Measurements from ENCODE around the gene PGAM5.

Gene PGAM5

DNA sequence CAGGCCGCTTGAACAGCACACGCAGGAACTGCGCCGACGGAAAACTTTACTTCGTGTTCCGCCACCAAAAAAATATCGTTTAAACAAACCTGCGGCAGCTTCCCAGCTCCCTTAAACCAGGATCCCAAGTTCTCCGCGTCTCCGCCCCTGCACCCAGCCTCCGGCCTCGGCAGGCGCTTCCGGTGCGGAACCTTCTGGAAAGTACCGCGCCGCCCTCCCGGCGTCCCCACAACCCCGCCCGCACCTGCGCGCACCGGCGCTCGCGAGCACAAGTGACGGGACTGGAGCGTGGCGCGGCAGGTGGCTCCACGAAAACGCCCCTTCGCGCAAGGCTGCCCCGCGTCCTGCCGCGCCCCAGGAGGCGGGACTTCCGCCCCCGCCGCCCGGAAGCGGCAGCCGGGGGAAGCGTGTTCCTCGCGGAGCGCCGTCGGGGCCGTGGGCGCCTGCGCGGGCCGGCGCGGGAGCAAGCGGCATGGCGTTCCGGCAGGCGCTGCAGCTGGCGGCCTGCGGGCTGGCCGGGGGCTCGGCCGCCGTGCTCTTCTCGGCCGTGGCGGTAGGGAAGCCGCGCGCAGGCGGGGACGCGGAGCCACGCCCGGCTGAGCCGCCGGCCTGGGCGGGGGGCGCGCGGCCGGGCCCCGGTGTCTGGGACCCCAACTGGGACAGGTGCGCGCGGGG, at the start of gene PGAM5:
TSS of gene PGAM5 (plus strand) at position 438 of the 675 bp plus-strand sequence. CDS start at position 473, 35 bp downstream.
- peak; percentile 89 for DNase-seq (ENCODE audit: low spot score)

DNA sequence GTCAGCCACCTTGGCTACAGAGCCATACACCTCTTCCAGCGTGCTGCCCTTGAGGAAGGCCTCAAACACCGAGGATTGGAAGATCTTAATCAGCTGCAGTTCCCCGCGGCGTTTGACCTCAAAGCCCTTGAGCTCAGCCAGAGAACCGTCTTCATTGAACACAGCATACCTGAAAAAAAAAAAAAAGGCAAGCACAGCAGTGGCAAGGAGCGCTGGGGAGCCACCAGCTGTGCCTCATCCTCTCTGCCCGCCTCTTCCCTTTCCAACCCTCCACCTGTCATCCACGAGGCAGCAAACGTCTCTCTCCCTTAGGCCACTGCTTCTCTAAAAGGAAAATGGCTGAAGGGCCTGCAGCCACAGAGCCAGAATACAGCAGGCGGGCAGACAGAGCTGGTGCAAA, 49.6 kb upstream of the PGAM5 start:
- DNase-seq (ENCODE audit: low spot score) = no peak

DNA sequence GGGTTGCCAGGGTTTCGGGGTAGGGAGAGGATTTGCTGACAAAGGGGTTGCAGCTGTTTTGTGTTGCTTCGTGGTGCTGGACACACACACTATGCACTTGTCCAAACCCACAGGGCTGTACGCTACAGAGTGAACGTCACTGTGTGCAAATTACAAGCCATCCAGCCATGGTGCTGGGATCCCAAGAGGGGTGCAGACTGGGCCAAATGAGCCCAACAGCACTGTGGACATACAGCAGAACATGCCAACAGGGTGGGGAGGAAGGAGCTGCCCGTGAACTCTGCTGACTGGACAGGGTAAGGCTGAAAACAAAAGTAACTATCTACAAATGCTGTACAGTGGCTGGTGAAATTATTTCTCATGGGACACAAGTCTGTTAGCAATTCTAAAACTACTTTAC, 48.7 kb upstream of the PGAM5 start:
- DNase-seq (ENCODE audit: low spot score) = no peak

DNA sequence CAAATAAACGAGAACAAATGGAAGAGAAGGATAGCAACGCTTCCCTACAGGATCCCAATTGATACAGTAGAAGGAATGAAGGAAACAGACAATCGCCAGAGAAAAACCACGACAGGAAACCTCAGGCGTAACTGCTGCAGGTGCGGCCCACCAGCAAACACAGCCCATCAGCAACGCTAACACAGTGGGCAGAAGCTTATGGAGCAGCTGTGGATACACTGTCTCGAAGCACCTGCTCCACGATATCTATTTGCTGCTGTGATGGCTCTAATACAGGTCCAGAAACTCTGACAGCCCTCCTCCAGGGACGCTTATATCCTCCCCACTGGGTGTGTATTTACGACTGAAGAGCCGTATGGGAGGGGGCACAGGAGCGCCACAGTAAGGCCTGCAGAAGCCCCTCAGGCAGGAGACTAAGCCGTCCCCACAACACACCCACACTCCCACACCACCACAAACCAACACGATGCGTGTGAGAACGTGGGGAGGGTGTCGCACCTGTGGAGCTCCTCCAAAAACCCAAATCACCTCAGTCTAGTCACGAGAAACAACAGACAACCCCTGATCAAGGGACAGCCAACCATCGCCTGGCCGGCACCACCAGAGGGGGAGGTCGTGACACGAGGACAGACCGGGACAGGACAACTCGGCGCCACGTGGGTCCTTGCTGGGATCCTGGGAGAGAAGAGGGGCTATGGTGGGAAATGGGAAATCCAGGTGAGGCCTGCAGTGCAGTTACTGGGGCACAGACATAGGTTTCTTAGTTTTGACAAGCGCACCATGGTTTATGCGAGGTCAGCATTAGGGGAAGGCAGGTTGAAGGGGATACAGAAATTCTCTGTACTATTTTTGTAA, 47.5 kb upstream of the PGAM5 start:
- DNase-seq (ENCODE audit: low spot score) = no peak

DNA sequence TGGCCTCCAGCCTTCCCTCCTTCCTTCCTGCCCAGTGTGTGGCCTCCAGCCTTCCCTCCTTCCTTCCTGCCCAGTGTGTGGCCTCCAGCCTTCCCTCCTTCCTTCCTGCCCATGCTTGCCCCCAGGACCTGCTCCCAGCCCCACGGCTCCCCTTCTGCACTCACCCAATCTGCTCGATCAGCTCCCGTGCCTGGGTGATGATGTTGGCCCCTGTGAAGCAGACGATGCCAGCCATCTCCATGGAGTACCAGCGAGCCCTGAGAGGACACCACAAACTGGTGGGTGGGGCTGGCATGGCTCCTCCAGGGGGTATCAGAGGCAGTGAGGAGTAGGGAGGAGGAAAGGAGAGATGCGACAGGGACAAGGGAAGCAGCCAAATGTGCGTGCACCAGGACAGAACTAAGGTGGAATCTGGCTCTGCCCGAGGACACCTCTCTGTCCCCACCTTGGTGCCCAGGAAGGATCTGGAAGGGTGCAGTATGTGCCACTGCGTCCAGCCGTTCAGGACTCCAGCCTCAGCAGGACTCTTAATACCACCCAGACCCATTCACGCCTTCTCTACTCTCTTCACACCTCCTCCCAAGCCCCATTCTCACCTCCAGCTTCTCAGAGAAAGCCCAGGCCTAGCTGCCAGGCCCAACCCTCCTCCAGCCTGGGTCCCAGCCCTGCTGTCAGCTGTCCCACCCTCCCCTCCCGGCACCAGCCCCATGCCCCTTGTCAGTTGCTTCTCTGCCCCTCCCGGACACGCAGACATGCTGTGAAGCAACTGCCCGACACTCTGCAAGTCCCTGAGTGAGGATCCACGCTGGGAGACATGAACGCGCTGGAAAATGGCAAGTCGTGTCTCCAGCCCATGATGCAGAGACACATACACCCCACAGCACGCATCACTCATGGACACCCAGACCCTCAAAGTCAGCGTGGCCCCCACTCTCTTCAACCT, 46.2 kb upstream of the PGAM5 start:
- DNase-seq (ENCODE audit: low spot score) = no peak

DNA sequence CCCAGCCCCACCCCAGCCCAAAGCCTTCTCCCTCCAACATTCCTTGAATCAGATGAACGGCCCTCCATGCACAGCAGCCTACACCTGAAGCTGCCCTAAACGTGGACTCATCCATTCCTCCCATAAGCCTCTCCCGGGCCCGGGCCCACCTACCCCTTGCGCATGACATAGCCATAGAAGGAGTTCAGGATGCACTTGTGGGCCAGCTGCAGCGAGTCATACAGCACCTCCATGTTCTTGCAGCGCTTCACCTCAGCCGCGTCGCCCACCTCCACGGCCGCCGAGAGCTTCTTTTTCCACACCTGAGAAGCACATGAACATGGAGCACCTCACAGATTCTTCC, 45.5 kb upstream of the PGAM5 start:
- no peak for DNase-seq (ENCODE audit: low spot score)

DNA sequence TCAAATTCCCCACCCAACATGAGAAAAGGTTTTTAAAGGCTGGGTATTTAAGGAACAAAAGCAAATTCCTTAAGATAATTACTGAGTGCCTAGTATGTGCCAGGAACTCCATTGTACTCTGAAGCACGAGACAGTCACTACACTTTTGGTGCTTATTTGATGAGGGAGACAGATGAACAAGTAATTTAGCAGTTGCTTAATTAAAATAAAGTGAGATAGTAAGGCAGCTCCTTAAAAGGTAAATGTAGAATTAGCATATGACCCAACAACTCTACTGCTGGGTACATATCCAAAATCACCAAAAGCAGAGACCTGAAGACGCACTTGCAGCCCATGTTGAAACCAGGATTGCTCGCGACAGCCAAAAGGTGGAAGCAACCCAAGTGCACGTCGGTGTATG, 44.8 kb upstream of the PGAM5 start:
- no peak for DNase-seq (ENCODE audit: low spot score)

DNA sequence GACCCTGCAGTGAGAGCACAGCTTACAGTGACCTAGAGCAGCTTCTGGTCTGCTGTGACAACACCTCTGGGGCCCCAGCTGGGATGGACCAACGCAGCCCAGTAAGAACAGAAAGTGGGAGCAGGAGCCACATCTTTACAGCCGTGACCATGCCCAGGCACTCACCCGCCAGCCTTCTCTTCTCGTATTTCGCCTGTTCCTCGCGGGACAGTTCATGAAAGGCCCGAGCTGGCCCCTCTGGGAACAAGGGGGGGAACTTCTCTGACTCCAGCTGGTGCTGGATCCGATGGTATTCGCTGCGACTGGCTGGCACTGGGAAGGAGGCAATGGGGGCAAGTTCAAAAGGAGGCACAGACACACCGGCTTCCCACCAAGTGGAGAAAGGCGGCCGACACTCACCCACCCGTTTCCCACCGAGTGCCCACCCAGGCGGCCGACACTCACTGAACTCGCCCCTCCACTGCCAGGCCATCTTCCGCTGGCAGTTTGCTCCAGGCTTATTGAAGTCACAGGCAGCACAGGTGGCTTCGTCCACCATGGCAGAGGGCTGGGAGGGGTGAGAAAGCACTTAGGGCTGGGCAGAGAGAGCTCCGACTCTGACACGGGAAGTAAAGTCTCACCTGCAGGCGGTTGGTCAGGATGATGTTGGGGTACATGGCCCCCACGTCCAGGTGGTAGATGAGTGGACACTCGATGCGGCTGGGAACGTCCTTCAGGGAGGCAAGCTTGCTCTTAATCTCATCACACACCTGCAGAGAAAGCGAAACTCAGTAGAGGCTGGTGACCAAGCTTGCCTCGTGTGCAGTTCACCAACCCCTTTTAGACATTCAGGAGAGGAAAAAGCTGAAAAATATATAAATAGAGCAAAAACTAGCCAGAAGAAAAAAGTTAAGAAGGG, 42.2 kb upstream of the PGAM5 start:
- no peak for DNase-seq (ENCODE audit: low spot score)

DNA sequence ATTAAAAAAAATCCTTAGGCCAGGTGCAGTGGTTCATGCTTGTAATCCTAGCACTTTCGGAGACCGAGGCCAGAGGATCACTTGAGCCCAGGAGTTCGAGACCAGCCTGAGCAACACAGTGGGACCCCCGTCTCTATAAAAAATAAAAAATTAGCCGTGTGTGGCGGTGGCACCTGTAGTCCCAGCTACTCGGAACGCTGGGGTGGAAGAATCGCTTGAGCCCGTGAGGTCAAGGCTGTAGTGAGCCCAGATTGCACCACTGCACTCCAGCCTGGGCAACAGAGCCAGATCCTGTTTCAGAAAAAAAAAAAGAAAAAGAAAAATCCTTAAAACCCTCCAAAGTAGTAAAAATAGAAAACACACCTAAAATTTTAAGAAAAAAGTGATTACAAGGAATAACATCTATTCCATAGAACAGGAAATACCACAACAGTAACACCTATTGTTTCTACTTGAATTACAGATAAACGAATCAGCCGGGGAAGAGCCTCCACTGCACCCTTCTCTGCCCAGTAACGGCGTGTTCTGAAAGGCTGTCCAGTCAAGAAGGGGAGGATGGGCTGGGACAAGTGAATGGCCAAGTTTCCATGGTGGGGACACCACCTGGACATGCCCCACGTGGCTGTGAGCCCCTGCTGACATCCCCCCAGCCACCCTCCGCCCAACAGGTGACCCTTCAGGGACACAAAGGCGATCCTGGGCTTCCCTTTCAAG, 41.3 kb upstream of the PGAM5 start:
- DNase-seq (ENCODE audit: low spot score) = no peak

DNA sequence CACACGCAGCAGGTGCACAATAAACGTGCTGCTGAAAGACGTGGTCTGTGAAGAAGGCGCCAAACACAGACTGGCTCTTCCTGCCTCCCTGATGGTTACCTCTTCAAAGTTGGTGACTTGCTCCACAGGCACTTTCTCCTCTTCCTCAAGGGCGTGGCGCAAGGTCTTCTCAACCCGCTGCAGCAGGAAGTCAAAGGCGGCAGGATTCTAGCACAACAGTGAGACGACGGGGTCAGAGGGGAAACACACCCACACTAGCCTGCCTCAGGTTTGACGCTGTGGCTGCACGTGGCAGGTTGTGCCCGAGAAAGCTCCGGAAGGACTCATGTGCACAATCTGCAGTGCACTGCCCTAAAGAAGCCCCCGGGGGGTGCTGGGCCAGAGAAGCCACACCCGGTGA, 38.5 kb upstream of the PGAM5 start:
- no peak for DNase-seq (ENCODE audit: low spot score)

DNA sequence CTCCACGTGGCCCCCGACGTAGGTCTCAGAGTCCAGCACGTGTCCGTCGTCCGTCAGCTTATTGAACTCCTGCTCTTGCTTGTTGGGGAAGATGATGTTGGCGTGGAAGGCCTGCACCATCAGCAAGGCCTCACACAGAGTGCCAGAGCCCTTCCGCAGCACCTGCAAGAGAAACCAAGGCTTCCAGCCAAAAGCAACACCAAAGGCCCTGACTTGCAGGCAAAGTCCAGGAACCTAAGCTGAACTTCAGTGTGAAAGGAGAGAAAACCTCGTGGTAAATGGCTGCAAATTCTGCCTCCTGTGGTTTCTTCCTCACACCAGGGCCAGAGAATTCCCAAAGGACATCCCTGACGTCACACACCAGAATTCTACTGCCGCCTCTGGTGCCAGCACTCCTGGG, 38.0 kb upstream of the PGAM5 start:
- DNase-seq (ENCODE audit: low spot score) = no peak

DNA sequence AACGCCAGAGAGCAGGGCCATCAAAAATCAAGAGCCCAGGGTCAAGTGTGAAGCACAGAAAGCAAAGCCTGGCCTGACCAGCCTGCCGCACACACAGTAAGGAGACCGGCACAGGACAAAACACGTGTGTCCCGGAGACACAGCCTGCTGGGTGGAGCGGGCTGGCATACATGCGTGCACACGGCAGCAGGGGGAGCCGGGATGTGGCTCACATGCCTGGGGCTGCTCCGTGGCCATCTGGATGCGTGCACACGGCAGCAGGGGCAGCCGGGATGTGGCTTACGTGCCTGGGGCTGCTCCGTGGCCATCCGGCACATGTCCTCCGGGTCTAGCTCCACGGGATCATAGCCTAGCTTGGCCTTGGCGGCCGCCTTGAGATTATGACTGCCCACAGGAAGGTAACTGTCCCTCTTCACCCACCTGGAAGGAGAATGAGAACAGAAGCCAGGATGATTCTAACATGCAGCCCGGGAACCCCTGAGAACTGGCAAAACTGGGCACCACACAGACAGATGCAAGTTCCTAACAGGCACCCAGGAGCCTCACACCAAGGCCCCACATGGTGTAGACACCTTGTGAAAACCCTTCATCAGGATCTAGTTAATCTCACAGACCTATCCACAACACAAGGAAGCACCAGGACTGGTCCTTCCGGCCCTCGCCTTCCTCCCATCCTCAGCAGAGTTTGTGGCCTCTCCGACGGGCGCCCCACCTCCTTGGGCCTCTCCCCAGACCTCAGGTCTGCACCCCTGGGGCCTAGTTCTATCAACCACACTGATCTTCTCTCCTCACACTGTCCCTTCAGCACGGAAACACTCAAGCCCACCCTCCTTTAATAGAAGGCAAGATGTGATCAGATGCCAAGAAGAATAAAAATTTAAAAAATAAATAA, 37.1 kb upstream of the PGAM5 start:
- no peak for DNase-seq (ENCODE audit: low spot score)

DNA sequence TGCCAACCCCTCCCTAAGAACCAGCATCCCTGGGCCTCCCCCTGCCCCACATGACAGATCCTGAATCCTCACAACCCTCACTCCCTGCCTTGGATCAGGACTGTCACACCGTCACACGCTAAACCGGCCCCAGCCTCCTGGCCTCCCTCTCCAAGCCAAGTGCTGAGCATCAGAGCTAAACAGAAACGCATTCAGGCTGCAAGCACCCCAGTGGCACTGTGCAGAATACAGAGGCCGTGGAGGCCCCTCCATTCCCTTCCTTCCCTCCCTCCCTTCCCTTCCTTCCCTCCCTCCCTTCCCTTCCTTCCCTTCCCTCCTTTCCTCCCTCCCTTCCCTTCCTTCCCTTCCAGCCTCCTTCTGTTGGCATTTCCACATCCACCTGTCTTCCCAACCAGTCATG, 36.1 kb upstream of the PGAM5 start:
- no peak for DNase-seq (ENCODE audit: low spot score)

DNA sequence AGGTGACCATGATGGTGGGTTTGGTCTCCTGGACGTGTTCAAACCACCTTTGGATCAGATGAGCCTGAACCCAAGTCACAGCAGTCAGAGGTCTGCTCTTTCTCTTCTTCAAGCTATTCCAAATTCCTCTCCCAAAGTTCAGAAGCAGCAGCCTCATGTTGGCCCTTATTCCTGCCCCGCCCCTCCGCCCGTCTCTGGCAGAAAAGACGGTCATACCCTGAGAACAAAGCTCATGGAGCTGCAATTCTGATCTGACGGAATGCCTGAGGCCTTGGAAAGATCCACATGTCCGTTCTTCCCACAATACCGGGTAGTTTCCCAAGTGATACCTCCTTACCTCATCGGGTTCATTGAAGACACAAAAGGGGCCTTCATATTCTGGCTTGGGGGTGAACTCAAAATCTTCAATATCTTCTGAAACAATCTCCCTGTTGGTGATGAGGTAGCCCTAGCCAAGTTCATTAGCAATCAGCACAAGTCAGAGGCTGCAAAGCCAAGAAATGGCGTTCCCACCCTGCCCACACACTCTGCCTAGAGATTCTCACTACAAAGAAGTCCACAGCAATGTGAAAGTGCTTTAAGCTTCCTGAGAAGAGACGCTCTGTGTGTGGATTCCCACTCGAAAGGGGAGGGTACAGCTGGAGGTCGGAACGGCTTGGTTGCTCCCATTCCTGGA, 34.7 kb upstream of the PGAM5 start:
- DNase-seq (ENCODE audit: low spot score) = no peak

DNA sequence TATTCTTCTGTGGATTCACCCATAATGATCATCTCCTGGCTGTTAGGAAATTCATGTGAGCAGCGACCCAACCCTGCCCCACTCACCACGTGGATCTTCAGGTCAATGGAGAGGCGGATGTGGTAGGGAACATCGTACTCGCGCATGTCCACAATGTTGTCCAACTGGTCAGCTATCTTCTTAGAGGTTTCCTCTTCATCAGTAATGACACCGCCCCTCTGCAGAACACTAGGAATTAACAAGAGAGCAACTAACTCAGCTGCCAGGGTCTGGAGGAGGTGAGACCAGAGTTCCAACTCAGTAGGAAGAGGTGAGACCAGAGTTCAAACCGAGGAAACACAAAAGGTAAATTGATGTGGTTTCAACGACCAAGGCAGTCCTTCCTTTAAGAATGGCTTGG, 33.1 kb upstream of the PGAM5 start:
- DNase-seq (ENCODE audit: low spot score) = no peak

DNA sequence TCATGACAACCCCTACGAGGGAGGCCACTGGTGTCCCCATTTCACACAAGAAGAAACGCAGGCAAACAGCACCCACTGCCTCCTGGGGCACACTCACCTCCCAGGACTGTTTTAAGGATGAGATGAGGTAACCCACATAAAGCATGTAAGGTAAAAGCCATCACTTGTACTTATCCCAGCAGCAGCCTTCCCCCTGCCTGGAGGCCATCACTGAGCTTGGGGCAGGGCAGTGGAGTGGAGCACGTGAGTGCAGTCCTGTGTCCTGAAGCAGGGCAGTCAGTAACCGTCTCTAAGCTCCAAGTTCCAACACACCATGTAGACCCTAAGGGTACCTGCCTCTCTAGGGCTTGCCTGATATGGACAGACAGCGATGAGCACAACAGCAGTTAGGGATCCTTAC, 25.2 kb upstream of the PGAM5 start:
- no peak for DNase-seq (ENCODE audit: low spot score)

DNA sequence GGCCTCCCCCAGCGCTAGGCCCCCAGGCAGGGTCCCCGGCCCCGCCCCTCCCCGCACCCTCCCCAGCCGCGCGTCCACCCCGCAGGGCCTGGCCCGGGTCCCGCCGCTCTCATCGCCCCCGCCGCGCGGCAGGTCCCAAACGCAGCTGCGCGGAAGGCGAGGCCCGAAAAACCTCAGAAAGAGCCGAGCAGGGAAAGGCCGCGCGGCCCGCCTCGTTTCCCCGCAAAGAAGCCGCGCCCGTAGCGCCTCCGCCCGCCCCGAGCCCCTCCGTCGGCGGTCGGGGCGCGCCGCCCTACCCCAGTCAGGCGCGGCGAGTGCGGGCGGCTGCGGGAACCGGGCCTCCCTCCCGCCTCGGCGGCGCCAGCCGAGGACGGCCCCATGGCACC, 23.8 kb upstream of the PGAM5 start:
- peak; percentile 73 for DNase-seq (ENCODE audit: low spot score)

DNA sequence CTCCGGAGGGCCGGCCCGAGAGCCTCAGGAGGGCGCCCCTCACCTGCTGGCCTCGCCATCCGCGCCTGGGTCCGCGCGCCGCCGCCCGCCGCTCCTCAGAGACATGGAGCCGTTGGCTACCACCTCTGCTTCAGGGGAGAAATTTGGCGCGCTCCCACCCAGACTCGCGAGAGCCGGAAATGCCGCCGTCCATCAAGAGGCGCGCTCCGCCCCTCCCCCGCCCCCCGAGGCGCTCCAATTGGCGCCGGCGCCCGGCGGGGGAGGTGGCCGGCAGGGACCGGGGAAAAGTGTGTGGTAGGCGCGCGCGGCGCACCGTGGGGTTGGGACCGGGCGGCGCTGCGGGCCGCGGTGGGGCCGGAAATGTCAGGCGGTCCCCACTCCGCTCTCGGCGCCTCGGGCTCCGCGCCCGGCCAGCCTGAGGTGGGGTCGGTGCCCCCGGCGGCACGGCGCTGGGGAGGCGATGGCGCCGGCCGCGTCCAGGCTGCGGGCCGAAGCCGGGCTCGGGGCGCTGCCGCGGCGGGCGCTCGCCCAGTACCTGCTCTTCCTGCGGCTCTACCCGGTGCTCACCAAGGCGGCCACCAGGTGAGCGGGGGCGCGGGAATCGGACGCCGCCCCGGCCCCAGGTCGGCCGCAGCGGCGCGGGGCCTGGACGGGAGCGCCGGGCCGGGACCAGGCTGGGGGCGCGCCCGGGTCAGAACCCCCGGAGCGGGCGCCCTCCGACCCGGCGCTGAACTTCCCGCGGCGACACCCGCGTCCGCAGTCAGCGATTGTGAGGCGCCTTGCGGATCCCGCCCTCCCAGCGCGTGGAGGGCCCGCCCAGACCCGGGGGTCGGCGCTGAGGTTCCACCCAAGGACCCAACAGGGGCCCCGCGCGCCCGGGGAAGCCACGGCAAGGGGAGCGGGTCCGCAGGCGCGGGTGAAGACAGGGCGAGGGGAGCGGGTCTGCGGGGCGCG, 23.2 kb upstream of the PGAM5 start, which contains the start of the genes POLE and PXMP2:
TSS of gene POLE (minus strand) at position 132 of the 954 bp plus-strand sequence. CDS start at position 105, 27 bp downstream.
TSS of gene PXMP2 (plus strand) at position 377 of the 954 bp plus-strand sequence. CDS start at position 461, 84 bp downstream.
- DNase-seq (ENCODE audit: low spot score) = peak; percentile 97

Measured in left forelimb (tissue), 1 donor.